ENCODE data around the gene IFT74. TPM values are rescaled to one million over a fixed set of nuclear protein-coding genes. Genes with fewer than 3 reads are reported as not detected.

Gene IFT74
- total and polyA plus RNA-seq, 9 of the 15 experiments (the other 6 are each of a cell fraction or from before 2014, with no cell fraction given) = 6.1 to 13.2 (median 9.3) TPM

DNA sequence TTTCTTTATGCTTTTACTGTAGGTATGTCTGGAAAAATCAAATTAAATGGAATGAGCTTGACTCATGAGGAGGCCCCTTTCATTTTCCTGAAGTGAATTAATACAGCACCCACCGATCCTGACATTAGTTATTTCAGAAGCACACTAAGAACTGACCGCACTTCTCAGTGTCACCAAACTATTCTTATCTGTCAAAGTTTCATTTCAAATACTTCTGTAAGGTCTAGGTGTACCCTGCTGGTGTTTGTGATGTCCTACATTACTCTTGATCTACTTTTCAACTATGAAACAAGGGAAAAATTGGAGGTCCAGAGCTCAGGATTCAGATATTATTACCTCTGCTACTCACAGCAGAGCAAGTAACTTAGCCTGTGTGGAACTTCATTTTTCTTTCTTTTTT, 151.0 kb downstream of the IFT74 start:
- TF ChIP-seq ZBTB7A (IDR thresholded peaks at IDR 0.05; ENCODE audit: borderline replicate concordance, control insufficient read depth, low read depth, low read length) (no peak), EWSR1 (IDR thresholded peaks at IDR 0.05; ENCODE audit: borderline replicate concordance, low read depth, partially characterized antibody) (no peak), POU5F1 (IDR thresholded peaks at IDR 0.05; ENCODE audit: borderline replicate concordance, low read depth, low read length, partially characterized antibody) (no peak), CREM (IDR thresholded peaks at IDR 0.05; ENCODE audit: low read depth) (no peak), RUNX1 (IDR thresholded peaks at IDR 0.05; ENCODE audit: low read depth) (no peak), ZNF121 (CRISPR knock-in tag; conservative IDR thresholded peaks at IDR 0.05) (no peak), MXI1 (IDR thresholded peaks at IDR 0.05; ENCODE audit: low read depth, low read length) (no peak), ZNF197 (CRISPR knock-in tag; IDR thresholded peaks at IDR 0.05; ENCODE audit: low read depth) (no peak), PHB2 (IDR thresholded peaks at IDR 0.05; ENCODE audit: low read depth) (no peak), BRD4 (IDR thresholded peaks at IDR 0.05) (no peak), GATAD2A (IDR thresholded peaks at IDR 0.05) (no peak)
- TF ChIP-seq, protein P1, sequence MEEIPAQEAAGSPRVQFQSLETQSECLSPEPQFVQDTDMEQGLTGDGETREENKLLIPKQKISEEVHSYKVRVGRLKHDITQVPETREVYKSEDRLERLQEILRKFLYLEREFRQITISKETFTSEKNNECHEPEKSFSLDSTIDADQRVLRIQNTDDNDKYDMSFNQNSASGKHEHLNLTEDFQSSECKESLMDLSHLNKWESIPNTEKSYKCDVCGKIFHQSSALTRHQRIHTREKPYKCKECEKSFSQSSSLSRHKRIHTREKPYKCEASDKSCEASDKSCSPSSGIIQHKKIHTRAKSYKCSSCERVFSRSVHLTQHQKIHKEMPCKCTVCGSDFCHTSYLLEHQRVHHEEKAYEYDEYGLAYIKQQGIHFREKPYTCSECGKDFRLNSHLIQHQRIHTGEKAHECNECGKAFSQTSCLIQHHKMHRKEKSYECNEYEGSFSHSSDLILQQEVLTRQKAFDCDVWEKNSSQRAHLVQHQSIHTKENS (CRISPR knock-in tag; IDR thresholded peaks at IDR 0.05) = no peak
- TF ChIP-seq, protein P2, sequence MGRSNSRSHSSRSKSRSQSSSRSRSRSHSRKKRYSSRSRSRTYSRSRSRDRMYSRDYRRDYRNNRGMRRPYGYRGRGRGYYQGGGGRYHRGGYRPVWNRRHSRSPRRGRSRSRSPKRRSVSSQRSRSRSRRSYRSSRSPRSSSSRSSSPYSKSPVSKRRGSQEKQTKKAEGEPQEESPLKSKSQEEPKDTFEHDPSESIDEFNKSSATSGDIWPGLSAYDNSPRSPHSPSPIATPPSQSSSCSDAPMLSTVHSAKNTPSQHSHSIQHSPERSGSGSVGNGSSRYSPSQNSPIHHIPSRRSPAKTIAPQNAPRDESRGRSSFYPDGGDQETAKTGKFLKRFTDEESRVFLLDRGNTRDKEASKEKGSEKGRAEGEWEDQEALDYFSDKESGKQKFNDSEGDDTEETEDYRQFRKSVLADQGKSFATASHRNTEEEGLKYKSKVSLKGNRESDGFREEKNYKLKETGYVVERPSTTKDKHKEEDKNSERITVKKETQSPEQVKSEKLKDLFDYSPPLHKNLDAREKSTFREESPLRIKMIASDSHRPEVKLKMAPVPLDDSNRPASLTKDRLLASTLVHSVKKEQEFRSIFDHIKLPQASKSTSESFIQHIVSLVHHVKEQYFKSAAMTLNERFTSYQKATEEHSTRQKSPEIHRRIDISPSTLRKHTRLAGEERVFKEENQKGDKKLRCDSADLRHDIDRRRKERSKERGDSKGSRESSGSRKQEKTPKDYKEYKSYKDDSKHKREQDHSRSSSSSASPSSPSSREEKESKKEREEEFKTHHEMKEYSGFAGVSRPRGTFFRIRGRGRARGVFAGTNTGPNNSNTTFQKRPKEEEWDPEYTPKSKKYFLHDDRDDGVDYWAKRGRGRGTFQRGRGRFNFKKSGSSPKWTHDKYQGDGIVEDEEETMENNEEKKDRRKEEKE (IDR thresholded peaks at IDR 0.05; ENCODE audit: borderline replicate concordance in 1 of 2, control insufficient read depth in 1 of 2, low read depth in 2 of 2, low read length in 1 of 2) = no peak
- TF ChIP-seq, protein P3, sequence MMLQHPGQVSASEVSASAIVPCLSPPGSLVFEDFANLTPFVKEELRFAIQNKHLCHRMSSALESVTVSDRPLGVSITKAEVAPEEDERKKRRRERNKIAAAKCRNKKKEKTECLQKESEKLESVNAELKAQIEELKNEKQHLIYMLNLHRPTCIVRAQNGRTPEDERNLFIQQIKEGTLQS (IDR thresholded peaks at IDR 0.05) = no peak
- TF ChIP-seq, protein P3 (CRISPR knock-in tag; conservative IDR thresholded peaks at IDR 0.05) = no peak
- BruUV-seq (replicated peaks) = no TSS peak
- Histone ChIP-seq H3K27ac (ENCODE audit: extremely low read depth, low read depth, low read length) (no peak overlapping the region), H3K4me1 (replicated peaks in 1 of 2; ENCODE audit: control insufficient read depth in 2 of 2, insufficient read depth in 2 of 2, low read length in 2 of 2) (no peaks in the 10 kb centered on the region), H3K36me3 (ENCODE audit: control insufficient read depth, insufficient read depth, low read length) (no peaks in the 10 kb centered on the region), H4K20me1 (replicated peaks; ENCODE audit: control insufficient read depth, insufficient read depth, low read length) (no peaks in the 10 kb centered on the region), H3K9ac (ENCODE audit: insufficient read depth in 1 of 2, low read depth in 2 of 2, low read length in 2 of 2) (no peak overlapping the region), H2AFZ (ENCODE audit: low read depth, low read length) (no peak overlapping the region), H3K9me1 (ENCODE audit: control insufficient read depth, insufficient read depth, low read length) (no peaks in the 10 kb centered on the region), H3K79me2 (ENCODE audit: control insufficient read depth, insufficient read depth, low read length) (no peaks in the 10 kb centered on the region), H3K9me3 (replicated peaks; ENCODE audit: control insufficient read depth, insufficient read depth, low read depth, low read length) (no peaks in the 10 kb centered on the region), H3K27me3 (ENCODE audit: control insufficient read depth in 2 of 2, insufficient read depth in 2 of 2, low read length in 2 of 2) (no peaks in the 10 kb centered on the region), H3K4me2 (ENCODE audit: insufficient read depth, low read length) (no peak overlapping the region), H3K4me3 (no peak overlapping the region)
- ChIA-PET POLR2A (no interaction called here), CTCF (ENCODE audit: low intra/inter-chr PET ratio) (no interaction called here)
- DNase-seq (ENCODE audit: extremely low read depth in 1 of 4, low spot score in 3 of 4) (no peak), FAIRE-seq (no peak), ATAC-seq (no peak)
- intact Hi-C loops (cut with micrococcal nuclease) = no loop called here
- in situ Hi-C loops (cut with MboI) = no loop called here
- whole genome bisulfite sequencing (ENCODE audit: insufficient coverage, low coverage, missing lambda C conversion rate) = no CpG with 5 or more reads among the region's 2 CpGs
